CD14-positive monocyte (primary cell): ENCODE data around the gene FITM2. TPM values are rescaled to one million over a fixed set of nuclear protein-coding genes. Genes with fewer than 3 reads are reported as not detected.

Experiments
- DNase-seq, 3 donors: peaks; one replicate each; pipeline ENCODE4 v3.0.0-alpha.2; 2011 to 2022
- H2AFZ ChIP-seq: 2 replicates; pipeline ENCODE4 v1.6.0; 2012; ENCODE audit warnings: mild to moderate bottlenecking, low read depth, low read length, inconsistent platforms; ENCODE audit not compliant: insufficient read depth, poor library complexity, severe bottlenecking
- H3K27ac ChIP-seq, 2 donors: 1 replicate in 1 of 2; 2 replicates in 1 of 2; pipeline ENCODE4 v1.5.1; 2012 to 2013; ENCODE audit warnings: low read length in 2 of 2, control low read depth in 1 of 2, inconsistent platforms in 1 of 2, low read depth in 1 of 2, mild to moderate bottlenecking in 1 of 2
- H3K27me3 ChIP-seq, 2 donors: one replicate each; pipeline versions ENCODE4 v1.6.0 to v1.6.1; 2011 to 2013; ENCODE audit warnings: low read length in 2 of 2; ENCODE audit not compliant: control insufficient read depth in 2 of 2, insufficient read depth in 2 of 2
- H3K36me3 ChIP-seq, 2 donors: replicated peaks in 1 of 2; 1 replicate in 1 of 2; 2 replicates in 1 of 2; pipeline versions ENCODE4 v1.5.1 to v1.6.1; 2012 to 2013; ENCODE audit warnings: low read length in 2 of 2, control low read depth in 1 of 2, inconsistent platforms in 1 of 2, mild to moderate bottlenecking in 1 of 2; ENCODE audit not compliant: insufficient read depth in 2 of 2, control insufficient read depth in 1 of 2
- H3K4me1 ChIP-seq, 2 donors: 1 replicate in 1 of 2; 2 replicates in 1 of 2; pipeline versions ENCODE4 v1.5.1 to v1.6.1; 2012 to 2013; ENCODE audit warnings: low read length in 2 of 2, control low read depth in 1 of 2, inconsistent platforms in 1 of 2, mild to moderate bottlenecking in 1 of 2, moderate library complexity in 1 of 2; ENCODE audit not compliant: insufficient read depth in 2 of 2, control insufficient read depth in 1 of 2
- H3K4me2 ChIP-seq: replicated peaks from 2 replicates; pipeline ENCODE3; 2012; ENCODE audit warnings: low read length, moderate library complexity, mild to moderate bottlenecking; ENCODE audit not compliant: poor library complexity, severe bottlenecking; ENCODE audit errors: extremely low read depth
- H3K4me3 ChIP-seq, 3 experiments: fragments of 200-600 bp in 1 of 3; sonication (generic) in 1 of 3; replicated peaks in 1 of 3; 1 replicate in 2 of 3; 2 replicates in 1 of 3; pipeline ENCODE4 v1.5.1; 2011 to 2013; ENCODE audit warnings: low read length in 3 of 3, mild to moderate bottlenecking in 3 of 3, control low read depth in 2 of 3, low read depth in 2 of 3, inconsistent platforms in 1 of 3, moderate library complexity in 1 of 3
- H3K79me2 ChIP-seq: 2 replicates; pipeline ENCODE4 v1.6.0; 2012; ENCODE audit warnings: mild to moderate bottlenecking, control low read depth, inconsistent platforms, low read length, moderate library complexity; ENCODE audit not compliant: insufficient read depth
- H3K9ac ChIP-seq: 2 replicates; pipeline ENCODE4 v1.6.0; 2017; ENCODE audit warnings: low read length, mild to moderate bottlenecking; ENCODE audit not compliant: insufficient read depth, poor library complexity, severe bottlenecking
- H3K9me3 ChIP-seq, 2 donors: replicated peaks in 1 of 2; 1 replicate in 1 of 2; 2 replicates in 1 of 2; pipeline versions ENCODE4 v1.5.1 to v1.6.1; 2012 to 2013; ENCODE audit warnings: low read length in 2 of 2, control low read depth in 1 of 2; ENCODE audit not compliant: control insufficient read depth in 1 of 2, insufficient read depth in 1 of 2
- H4K20me1 ChIP-seq: 2 replicates; pipeline ENCODE4 v1.6.0; 2012; ENCODE audit warnings: mild to moderate bottlenecking, low read length, control low read depth, moderate library complexity; ENCODE audit not compliant: insufficient read depth
- H3K27ac Mint-ChIP-seq, 7 donors: one replicate each; pipeline ENCODE4 v1.8.0; 2020; ENCODE audit warnings: mild to moderate bottlenecking in 7 of 7, mixed read lengths in 7 of 7, moderate library complexity in 6 of 7, inconsistent platforms in 2 of 7
- H3K27me3 Mint-ChIP-seq, 3 donors: one replicate each; pipeline ENCODE4 v1.8.0; 2021 to 2022; ENCODE audit warnings: low read depth in 3 of 3, mild to moderate bottlenecking in 3 of 3, mixed read lengths in 3 of 3, moderate library complexity in 3 of 3, inconsistent platforms in 1 of 3
- H3K36me3 Mint-ChIP-seq, 2 donors: one replicate each; pipeline ENCODE4 v1.8.0; 2020; ENCODE audit warnings: mixed read lengths in 2 of 2, inconsistent platforms in 1 of 2, mild to moderate bottlenecking in 1 of 2
- H3K4me1 Mint-ChIP-seq: one replicate; pipeline ENCODE4 v1.8.0; 2020; ENCODE audit warnings: mild to moderate bottlenecking, mixed read lengths
- H3K4me3 Mint-ChIP-seq, 2 donors: one replicate each; pipeline ENCODE4 v1.8.0; 2020; ENCODE audit warnings: mild to moderate bottlenecking in 2 of 2, mixed read lengths in 2 of 2, moderate library complexity in 1 of 2
- H3K9me3 Mint-ChIP-seq, 7 donors: one replicate each; pipeline ENCODE4 v1.8.0; 2020 to 2022; ENCODE audit warnings: mixed read lengths in 7 of 7, mild to moderate bottlenecking in 6 of 7, moderate library complexity in 6 of 7, inconsistent platforms in 2 of 7
- CTCF ChIP-seq: fragments of 200-600 bp; IDR thresholded peaks from one replicate; pipeline ENCODE4 v1.8.0; 2022; ENCODE audit warnings: antibody characterized with exemption, mild to moderate bottlenecking
- WGBS: methylation state at CpG from one replicate; pipeline ENCODE4 v1.1.5; 2013; ENCODE audit warnings: missing lambda C conversion rate; ENCODE audit not compliant: insufficient coverage; 5-methylcytosine and 5-hydroxymethylcytosine counted together
- intact Hi-C, 2 donors: fragments of 100-400 bp; cut with micrococcal nuclease; formaldehyde crosslinking; loops; one replicate each; pipeline versions ENCODE4 v1.15.0 to v1.15.1; 2023
- polyA plus RNA-seq, 3 donors: library from polyadenylated mRNA; depleted of rRNA in 1 of 3; unstranded in 2 of 3; stranded (reverse) in 1 of 3; fragments of 300-500 nt in 2 of 3; fragments of >200 nt in 1 of 3; fragmentation: Illumina TruSeq in 2 of 3; gene quantifications; 1 replicate in 2 of 3; 2 replicates in 1 of 3; pipeline ENCODE4 v1.2.3, GENCODE V29; 2012 to 2021

Gene FITM2
- polyA plus RNA-seq, 3 donors, result 0.32 to 2.2 (median 0.69) TPM

- no peaks in the 10 kb centered on the region for H3K36me3 Mint-ChIP-seq
- Histone ChIP-seq H2AFZ (no peak overlapping the region), H3K36me3 (no peaks in the 10 kb centered on the region), H3K27ac (no peak overlapping the region), H4K20me1 (no peaks in the 10 kb centered on the region), H3K4me3 (no peak overlapping the region), H3K9me3 (no peaks in the 10 kb centered on the region), H3K27me3 (no peaks in the 10 kb centered on the region), H3K9ac (no peak overlapping the region), H3K4me2 (no peak overlapping the region), H3K79me2 (no peaks in the 10 kb centered on the region), H3K4me1 (no peaks in the 10 kb centered on the region)
- TF ChIP-seq CTCF, result no peak
- H3K27ac Mint-ChIP-seq, result no peak overlapping the region
- no peaks in the 10 kb centered on the region for H3K4me1 Mint-ChIP-seq
- DNase-seq, result no peak
- 86% methylated on average over 1 of the region's 4 CpGs for WGBS
- no peak overlapping the region for H3K4me3 Mint-ChIP-seq
- peaks cover 0 to 3% (median 0%) of the 10 kb centered on the region in 7 donors for H3K9me3 Mint-ChIP-seq
- intact Hi-C loops, result no loop called here
- peaks cover 0 to 2% (median 0%) of the 10 kb centered on the region in 3 donors for H3K27me3 Mint-ChIP-seq
Observed at GRCh38 chr20:44297721-44298120, 13.3 kb downstream of the FITM2 start.

GRCh38 chr20:44296011-44296410 is 15.0 kb downstream of the FITM2 start:
- peaks cover 0 to 3% (median 0%) of the 10 kb centered on the region in 7 donors for H3K9me3 Mint-ChIP-seq
- no peak overlapping the region for H3K9ac ChIP-seq
- no peaks in the 10 kb centered on the region for H3K9me3 ChIP-seq
- intact Hi-C loops, result no loop called here
- H3K4me1 ChIP-seq, result no peaks in the 10 kb centered on the region
- H3K27ac ChIP-seq, result no peak overlapping the region
- no peak for DNase-seq
- H3K27me3 Mint-ChIP-seq, result peaks cover 0 to 2% (median 0%) of the 10 kb centered on the region in 3 donors
- no peak overlapping the region for H3K4me3 ChIP-seq
- H4K20me1 ChIP-seq, result no peaks in the 10 kb centered on the region
- WGBS, result no CpG with 5 or more reads among the region's 7 CpGs
- no peaks in the 10 kb centered on the region for H3K4me1 Mint-ChIP-seq
- no peaks in the 10 kb centered on the region for H3K36me3 ChIP-seq
- H3K4me3 Mint-ChIP-seq, result no peak overlapping the region
- H3K27ac Mint-ChIP-seq, result no peak overlapping the region
- no peak overlapping the region for H3K4me2 ChIP-seq
- no peak for TF ChIP-seq CTCF
- no peaks in the 10 kb centered on the region for H3K79me2 ChIP-seq
- H3K36me3 Mint-ChIP-seq, result no peaks in the 10 kb centered on the region
- H3K27me3 ChIP-seq, result no peaks in the 10 kb centered on the region
- no peak overlapping the region for H2AFZ ChIP-seq
